ENCODE data around the gene DCAF8L2.
"Not testable (repeated sequence)": the region's sequence is repeated elsewhere in the genome, so short reads cannot be mapped to it uniquely, and the experiment has no call there.

Gene DCAF8L2

DNA sequence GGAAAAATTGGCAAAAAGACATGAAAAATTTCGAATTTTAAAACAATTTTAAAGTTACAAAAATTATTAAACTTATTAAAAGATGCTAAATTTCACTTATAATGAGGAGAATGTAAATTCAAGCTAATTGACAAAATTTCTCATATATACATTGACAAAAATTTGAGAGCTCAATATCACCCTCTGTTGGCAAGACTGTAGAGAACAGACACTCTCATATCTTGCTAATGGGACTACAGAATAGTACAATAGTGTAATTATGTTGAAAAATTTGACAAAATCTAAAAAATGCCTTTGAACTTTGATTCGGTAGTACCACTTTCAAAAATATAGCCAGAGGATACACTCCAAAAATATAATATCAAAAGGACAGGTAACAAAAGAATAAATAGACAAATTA lies 29.8 kb downstream of the DCAF8L2 start:
- Mint-ChIP-seq H3K27ac (no peak overlapping the region), H3K27me3 (no peaks in the 10 kb centered on the region), H3K4me3 (no peak overlapping the region), H3K9me3 (no peaks in the 10 kb centered on the region), H3K36me3 (ENCODE audit: low read depth) (no peaks in the 10 kb centered on the region), H3K4me1 (ENCODE audit: low read depth) (no peaks in the 10 kb centered on the region)

DNA sequence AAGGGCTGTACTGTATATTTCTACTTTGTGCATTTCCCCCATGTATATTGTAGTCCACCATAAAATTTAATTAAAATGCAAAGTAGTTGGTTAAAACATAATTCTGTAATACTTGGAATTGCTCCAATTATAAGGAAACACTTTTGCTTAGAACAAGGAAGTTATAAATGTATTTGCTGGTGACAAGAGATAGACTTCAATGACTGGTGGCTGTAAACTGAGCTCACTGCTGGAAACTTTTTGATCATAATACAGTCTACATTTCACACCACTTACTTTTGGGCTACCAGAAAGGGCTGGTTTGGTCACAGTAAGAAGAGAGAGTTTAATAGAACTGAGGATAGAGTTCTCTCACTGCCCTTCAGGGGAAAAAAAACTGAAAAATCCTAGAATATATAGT lies 32.7 kb downstream of the DCAF8L2 start:
- no peaks in the 10 kb centered on the region for H3K36me3 Mint-ChIP-seq (ENCODE audit: low read depth)
- no peak overlapping the region for H3K27ac Mint-ChIP-seq
- H3K9me3 Mint-ChIP-seq, result no peaks in the 10 kb centered on the region
- H3K4me1 Mint-ChIP-seq (ENCODE audit: low read depth), result no peaks in the 10 kb centered on the region
- H3K27me3 Mint-ChIP-seq, result no peaks in the 10 kb centered on the region
- no peak overlapping the region for H3K4me3 Mint-ChIP-seq

DNA sequence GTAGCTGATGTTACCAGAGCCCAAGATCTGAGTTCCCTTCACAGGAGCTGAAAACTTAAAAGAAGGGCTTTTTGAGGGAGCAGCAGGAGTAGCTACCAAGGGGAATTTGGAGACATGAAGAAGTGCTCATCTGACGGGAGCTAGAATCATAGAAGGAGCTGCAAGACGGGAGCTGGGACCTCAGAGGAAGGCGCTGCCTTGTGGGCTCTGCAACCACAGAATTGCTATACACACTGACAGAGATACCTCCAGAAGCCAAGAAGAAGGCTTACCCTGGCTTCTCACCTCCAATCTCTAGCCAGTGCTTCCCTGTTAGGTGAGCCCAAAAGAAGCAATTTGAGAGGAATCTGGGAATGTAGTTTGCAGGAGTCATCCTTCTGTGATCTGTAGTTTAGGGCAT lies 35.9 kb downstream of the DCAF8L2 start:
- Mint-ChIP-seq H3K27me3 (no peaks in the 10 kb centered on the region), H3K27ac (no peak overlapping the region), H3K4me3 (no peak overlapping the region)

DNA sequence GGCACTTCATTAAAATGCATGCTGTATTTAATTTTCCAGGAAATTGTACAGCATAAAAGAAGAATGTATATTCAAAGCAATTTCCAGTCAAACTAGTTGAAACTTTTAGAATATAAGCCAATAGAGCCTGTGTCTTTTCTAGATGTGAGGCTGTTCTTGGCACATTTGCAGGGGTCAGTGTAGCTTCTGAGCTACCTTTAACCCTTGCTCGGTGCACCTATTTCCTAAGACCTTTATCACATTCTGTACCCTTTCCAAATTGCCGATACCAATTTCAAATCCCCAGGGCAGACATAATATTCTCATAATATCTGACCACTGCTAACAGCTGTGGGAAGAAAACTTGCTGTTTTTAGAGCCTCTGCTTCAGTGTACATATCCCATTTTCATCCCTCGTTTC lies 43.2 kb downstream of the DCAF8L2 start:
- no peaks in the 10 kb centered on the region for H3K36me3 Mint-ChIP-seq (ENCODE audit: low read depth)
- H3K27me3 Mint-ChIP-seq, result no peaks in the 10 kb centered on the region
- no peak overlapping the region for H3K27ac Mint-ChIP-seq
- H3K9me3 Mint-ChIP-seq, result peaks cover 4% of the 10 kb centered on the region
- no peak overlapping the region for H3K4me3 Mint-ChIP-seq
- no peaks in the 10 kb centered on the region for H3K4me1 Mint-ChIP-seq (ENCODE audit: low read depth)

More for the DNA sequence above, 35.9 kb downstream of the DCAF8L2 start:
- Mint-ChIP-seq H3K36me3 (ENCODE audit: low read depth) (no peaks in the 10 kb centered on the region), H3K4me1 (ENCODE audit: low read depth) (no peaks in the 10 kb centered on the region), H3K9me3 (no peaks in the 10 kb centered on the region)

DNA sequence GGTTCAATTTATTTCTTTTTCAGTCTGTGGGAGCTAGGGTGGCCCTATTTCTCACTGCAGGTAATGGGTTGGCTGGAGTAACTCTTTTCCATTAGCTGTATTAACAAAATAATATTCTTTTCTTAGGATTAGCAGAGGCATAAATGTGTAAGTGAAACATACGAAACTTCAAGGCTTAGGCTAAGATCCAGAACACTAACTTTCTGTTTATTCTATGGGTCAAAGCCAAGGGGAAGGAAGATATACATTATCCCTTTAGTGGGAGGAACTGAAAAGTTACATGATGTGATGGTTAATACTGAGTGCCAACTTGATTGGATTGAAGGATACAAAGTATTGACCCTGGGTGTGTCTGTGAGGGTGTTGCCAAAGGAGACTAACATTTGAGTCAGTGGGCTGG lies 66.4 kb downstream of the DCAF8L2 start:
- Mint-ChIP-seq H3K27me3 (no peaks in the 10 kb centered on the region), H3K4me3 (no peak overlapping the region), H3K36me3 (ENCODE audit: low read depth) (no peaks in the 10 kb centered on the region), H3K9me3 (no peaks in the 10 kb centered on the region), H3K4me1 (ENCODE audit: low read depth) (no peaks in the 10 kb centered on the region), H3K27ac (no peak overlapping the region)

DNA sequence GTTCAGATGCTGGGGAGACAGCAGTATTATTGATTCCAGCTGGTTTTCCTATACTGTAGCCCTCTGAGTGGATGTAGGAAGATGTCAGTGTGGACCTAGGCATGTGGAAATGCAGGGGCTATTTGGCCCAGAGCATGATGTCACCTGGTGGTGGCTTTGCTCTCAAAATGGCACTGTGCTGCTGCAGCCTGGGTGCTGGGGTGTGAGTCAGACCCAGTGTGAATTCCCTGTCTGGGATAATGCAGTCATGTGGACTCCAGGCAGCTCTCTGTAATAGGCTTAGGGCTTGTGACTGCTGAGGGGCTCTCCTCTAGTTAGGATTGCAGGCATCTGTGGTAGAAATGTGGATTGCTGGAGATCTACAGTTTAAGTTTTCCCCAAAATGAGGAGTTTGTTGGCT lies 70.7 kb downstream of the DCAF8L2 start:
- no peaks in the 10 kb centered on the region for H3K36me3 Mint-ChIP-seq (ENCODE audit: low read depth)
- H3K27me3 Mint-ChIP-seq, result no peaks in the 10 kb centered on the region
- no peaks in the 10 kb centered on the region for H3K9me3 Mint-ChIP-seq
- H3K4me1 Mint-ChIP-seq (ENCODE audit: low read depth), result no peaks in the 10 kb centered on the region
- no peak overlapping the region for H3K4me3 Mint-ChIP-seq
- H3K27ac Mint-ChIP-seq, result no peak overlapping the region

DNA sequence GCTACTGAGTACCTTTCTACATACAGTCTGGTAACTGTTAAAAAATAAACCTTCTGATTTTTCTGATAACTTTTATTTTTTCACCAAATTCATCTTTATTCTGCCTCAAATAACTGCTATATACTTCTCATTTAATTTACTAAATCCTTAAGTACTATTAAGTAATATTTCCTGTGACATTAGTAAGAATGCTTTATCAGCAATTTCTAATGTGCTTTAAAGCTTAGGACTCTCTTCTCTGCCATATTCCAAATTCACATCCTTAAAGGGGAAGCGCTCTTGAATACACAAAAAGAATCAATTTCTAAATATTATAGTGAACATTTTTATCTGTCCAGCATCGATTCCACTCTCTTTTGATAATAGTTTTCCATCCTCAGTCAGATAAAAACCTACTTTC lies 81.1 kb downstream of the DCAF8L2 start:
- Mint-ChIP-seq H3K27ac (no peak overlapping the region), H3K36me3 (ENCODE audit: low read depth) (no peaks in the 10 kb centered on the region), H3K27me3 (no peaks in the 10 kb centered on the region), H3K4me1 (ENCODE audit: low read depth) (no peaks in the 10 kb centered on the region), H3K4me3 (no peak overlapping the region), H3K9me3 (no peaks in the 10 kb centered on the region)

DNA sequence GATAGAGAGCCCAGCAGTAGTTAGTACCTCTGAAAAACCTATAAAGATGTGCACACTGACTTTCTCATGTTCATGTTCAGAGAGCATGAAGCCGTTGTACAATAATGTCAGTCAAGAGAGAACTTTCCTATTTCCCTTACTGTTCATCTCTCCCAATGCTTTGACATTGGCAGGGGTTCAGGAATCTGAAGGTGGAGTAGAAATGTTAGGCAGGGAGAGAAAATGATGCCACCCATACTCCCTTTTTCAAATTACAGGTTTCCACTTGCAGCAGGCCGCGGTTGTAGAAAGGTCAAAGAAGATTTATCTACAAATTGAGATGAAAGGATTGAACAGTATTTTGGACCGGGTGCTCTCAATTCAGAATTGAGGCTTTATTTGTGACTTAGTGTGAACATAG lies 84.3 kb downstream of the DCAF8L2 start:
- Mint-ChIP-seq H3K9me3 (no peaks in the 10 kb centered on the region), H3K4me1 (ENCODE audit: low read depth) (no peaks in the 10 kb centered on the region), H3K4me3 (no peak overlapping the region), H3K36me3 (ENCODE audit: low read depth) (no peaks in the 10 kb centered on the region), H3K27me3 (no peaks in the 10 kb centered on the region), H3K27ac (no peak overlapping the region)

DNA sequence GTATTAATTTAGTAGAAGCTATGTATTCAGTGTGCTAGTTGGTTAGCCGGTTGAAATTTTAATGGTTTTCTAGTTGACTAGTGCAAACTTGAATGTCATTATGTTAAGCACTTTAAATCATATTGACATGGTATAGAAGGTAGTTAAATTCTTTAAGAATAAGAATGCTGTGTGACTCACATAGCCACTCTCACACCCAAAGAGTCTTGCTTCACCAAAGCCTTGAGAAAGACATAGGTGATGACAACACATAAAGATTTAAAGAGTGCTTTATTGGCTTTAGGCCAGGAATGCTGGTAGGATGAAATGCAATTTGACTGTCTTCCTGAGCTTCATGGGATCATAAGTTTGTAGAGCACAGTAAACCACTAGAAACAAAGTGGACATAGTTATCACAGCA lies 85.3 kb downstream of the DCAF8L2 start:
- no peaks in the 10 kb centered on the region for H3K36me3 Mint-ChIP-seq (ENCODE audit: low read depth)
- H3K4me3 Mint-ChIP-seq, result no peak overlapping the region
- H3K9me3 Mint-ChIP-seq, result no peaks in the 10 kb centered on the region

DNA sequence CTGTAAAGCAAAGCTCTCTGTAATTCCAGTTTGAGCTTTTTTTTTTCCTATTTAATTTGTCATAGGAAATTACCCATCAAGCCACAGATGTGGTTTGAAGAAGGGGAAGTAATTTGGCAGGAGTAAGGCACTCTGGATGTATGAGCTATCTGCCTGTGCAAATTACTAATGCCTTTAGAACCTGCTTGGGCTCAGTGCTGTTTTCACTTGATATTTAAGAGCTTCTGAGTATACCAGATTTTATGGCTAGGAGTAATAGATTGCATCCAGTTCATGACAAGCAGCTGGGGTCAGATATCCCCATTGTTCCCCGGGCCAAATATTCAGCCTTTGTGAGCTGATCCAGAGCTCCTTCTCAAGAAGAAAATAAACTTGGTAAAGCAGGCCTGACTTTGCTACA lies 89.1 kb downstream of the DCAF8L2 start:
- no peak overlapping the region for H3K27ac Mint-ChIP-seq
- H3K4me1 Mint-ChIP-seq (ENCODE audit: low read depth), result no peaks in the 10 kb centered on the region
- no peaks in the 10 kb centered on the region for H3K36me3 Mint-ChIP-seq (ENCODE audit: low read depth)
- H3K9me3 Mint-ChIP-seq, result no peaks in the 10 kb centered on the region
- no peaks in the 10 kb centered on the region for H3K27me3 Mint-ChIP-seq
- H3K4me3 Mint-ChIP-seq, result no peak overlapping the region

More for the DNA sequence above, 85.3 kb downstream of the DCAF8L2 start:
- Mint-ChIP-seq H3K4me1 (ENCODE audit: low read depth) (no peaks in the 10 kb centered on the region), H3K27me3 (no peaks in the 10 kb centered on the region), H3K27ac (no peak overlapping the region)

DNA sequence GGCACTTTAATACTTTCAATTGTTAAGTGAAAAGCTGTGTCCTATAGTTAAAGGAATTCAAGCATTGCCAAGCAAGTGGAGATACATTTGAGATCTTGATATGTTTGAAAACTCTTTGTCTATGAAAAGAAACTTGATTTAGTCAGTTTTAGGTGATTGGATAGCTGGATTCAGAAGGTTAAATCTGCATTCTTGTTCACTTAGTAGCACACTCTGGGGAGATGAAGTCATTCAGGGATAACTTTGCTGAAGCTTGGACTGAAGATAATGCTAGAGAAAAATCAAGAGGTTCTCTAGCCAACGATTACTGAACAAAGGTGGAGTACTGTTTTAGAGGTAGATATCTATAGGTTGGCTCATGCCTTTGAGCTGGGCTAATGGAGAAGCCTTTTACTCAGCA lies 90.6 kb downstream of the DCAF8L2 start:
- no peaks in the 10 kb centered on the region for H3K4me1 Mint-ChIP-seq (ENCODE audit: low read depth)
- H3K27me3 Mint-ChIP-seq, result no peaks in the 10 kb centered on the region

DNA sequence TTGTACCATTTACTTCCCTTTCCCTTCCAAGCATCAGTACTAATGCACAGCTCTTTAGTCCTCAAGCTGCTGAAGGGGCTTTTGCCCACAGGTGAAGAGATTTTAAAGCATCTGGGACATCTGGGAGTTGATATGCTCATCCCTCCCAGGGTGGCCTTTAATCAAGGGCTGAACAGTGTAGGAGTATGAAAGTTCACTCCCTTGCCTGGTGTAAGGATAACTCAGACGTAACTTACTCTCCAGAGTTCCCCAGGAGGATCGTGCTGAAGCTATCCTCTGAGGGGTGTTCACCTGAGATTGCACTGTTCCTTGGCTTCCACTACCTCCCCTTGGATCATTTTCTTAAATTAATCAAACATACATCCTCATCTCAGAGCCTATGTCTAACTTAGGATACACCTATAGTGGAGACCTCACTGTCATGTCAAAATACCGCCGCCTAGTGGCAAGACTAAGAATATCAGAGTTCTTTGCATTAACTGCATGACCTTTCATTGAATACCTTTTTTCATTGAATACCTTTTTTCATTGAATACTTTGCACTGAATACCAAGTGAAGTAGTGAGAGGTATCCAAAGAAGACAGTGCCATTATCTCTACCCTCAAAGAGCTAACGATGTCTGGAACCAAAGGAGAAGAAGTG lies 93.5 kb downstream of the DCAF8L2 start:
- not testable (repeated sequence) for H3K9me3 Mint-ChIP-seq; H3K36me3 Mint-ChIP-seq (ENCODE audit: low read depth); H3K27me3 Mint-ChIP-seq; H3K27ac Mint-ChIP-seq; H3K4me3 Mint-ChIP-seq; H3K4me1 Mint-ChIP-seq (ENCODE audit: low read depth)

More for the DNA sequence above, 90.6 kb downstream of the DCAF8L2 start:
- Mint-ChIP-seq H3K36me3 (ENCODE audit: low read depth) (no peaks in the 10 kb centered on the region), H3K9me3 (no peaks in the 10 kb centered on the region), H3K4me3 (no peak overlapping the region), H3K27ac (no peak overlapping the region)

DNA sequence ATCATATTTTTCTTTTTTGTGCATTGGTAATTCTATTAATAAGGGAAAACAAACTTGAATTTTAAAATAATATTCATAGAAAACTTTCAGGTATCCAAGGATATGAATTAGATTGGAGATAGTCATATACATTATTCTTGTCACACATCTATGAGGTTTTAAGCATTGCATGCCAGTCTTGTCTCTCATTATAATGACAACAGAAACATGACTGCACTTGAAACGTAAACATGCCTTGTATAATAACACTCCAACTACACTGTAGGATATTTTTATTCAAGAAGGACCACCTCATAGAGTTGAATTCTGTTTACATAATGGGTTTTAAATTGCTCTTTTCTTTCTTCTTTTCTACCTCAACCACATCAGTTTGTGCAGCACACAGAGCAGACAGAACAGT lies 104.5 kb downstream of the DCAF8L2 start:
- H3K27me3 Mint-ChIP-seq, result no peaks in the 10 kb centered on the region

DNA sequence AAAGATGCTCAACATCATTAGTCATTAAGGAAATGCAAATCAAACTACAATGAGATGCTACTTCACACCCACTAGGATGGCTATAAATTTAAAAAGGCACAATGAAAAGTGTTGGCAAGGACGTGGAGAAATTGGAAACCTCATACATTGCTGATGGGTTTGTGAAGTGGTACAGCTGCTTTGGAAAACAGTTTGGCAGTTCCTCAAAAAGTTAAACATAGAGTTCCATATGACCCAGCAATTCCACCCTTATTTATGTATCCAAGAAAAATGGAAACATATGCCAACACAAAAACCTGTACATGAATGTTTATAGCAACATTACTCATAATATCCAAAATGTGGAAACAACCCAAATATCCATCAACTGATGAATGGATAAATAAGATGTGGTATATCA lies 116.4 kb downstream of the DCAF8L2 start:
- Mint-ChIP-seq H3K36me3 (ENCODE audit: low read depth) (no peaks in the 10 kb centered on the region), H3K27ac (no peak overlapping the region), H3K4me1 (ENCODE audit: low read depth) (no peaks in the 10 kb centered on the region)

More for the DNA sequence above, 104.5 kb downstream of the DCAF8L2 start:
- Mint-ChIP-seq H3K9me3 (no peaks in the 10 kb centered on the region), H3K27ac (no peak overlapping the region), H3K4me1 (ENCODE audit: low read depth) (no peaks in the 10 kb centered on the region), H3K36me3 (ENCODE audit: low read depth) (no peaks in the 10 kb centered on the region), H3K4me3 (no peak overlapping the region)

DNA sequence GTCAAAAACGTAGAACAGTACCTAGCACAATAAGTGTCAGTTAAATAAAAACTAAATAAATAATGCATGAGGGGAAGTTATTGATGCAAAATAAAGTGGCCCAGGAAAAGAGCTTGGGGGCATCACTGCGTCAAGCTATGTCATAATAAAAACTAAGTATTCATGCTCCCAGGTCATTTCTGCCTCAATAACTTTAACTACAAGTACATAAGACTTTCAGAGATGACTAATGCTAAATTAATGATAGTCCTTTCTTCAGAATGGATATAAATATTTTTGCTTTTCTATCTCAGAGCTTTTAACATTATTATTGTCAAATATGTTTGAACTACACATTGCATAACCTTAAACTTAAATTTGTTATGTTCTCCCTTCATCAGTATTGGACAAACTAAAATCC lies 125.5 kb downstream of the DCAF8L2 start:
- no peak overlapping the region for H3K4me3 Mint-ChIP-seq
- H3K36me3 Mint-ChIP-seq (ENCODE audit: low read depth), result no peaks in the 10 kb centered on the region
- no peak overlapping the region for H3K27ac Mint-ChIP-seq
- H3K4me1 Mint-ChIP-seq (ENCODE audit: low read depth), result no peaks in the 10 kb centered on the region
- H3K9me3 Mint-ChIP-seq, result no peaks in the 10 kb centered on the region
- no peaks in the 10 kb centered on the region for H3K27me3 Mint-ChIP-seq

More for the DNA sequence above, 116.4 kb downstream of the DCAF8L2 start:
- Mint-ChIP-seq H3K9me3 (peaks cover 3% of the 10 kb centered on the region), H3K27me3 (no peaks in the 10 kb centered on the region), H3K4me3 (no peak overlapping the region)

DNA sequence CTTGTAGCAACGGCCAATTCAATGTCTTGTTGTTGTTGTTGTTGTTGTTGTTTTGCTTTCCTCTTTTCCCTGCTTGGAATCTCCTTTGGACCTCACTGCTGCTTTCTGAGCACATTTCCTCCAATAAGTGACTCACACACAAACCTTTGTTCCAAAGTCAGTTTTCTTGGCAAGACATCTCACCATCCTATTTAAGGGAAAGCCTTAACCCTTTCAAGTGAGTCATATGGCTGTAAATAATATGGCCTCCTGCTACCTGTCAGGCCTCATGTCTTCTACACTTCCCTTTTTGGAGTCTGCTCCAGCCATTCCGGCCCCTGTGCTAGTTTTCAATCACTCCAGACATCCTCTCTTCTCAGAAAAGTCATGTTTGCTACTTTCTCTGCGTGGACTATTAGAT lies 138.1 kb downstream of the DCAF8L2 start:
- H3K9me3 Mint-ChIP-seq, result peaks cover 9% of the 10 kb centered on the region
- H3K27ac Mint-ChIP-seq, result no peak overlapping the region
- H3K4me1 Mint-ChIP-seq (ENCODE audit: low read depth), result no peaks in the 10 kb centered on the region
- no peak overlapping the region for H3K4me3 Mint-ChIP-seq
- no peaks in the 10 kb centered on the region for H3K36me3 Mint-ChIP-seq (ENCODE audit: low read depth)
- H3K27me3 Mint-ChIP-seq, result no peaks in the 10 kb centered on the region

Data from stimulated activated naive CD8-positive, alpha-beta T cell treated with anti-CD3 and anti-CD28 coated beads, Interleukin-15, Interleukin-2, amounts not matched to agents 100 ng/mL and 50 ng/mL, for 24 hours (primary cell).